Neural crest cell (in vitro differentiated cells): ENCODE measurements around the gene CPTP. TPM values are rescaled to one million over a fixed set of nuclear protein-coding genes. Genes with fewer than 3 reads are reported as not detected.

Experiments
- DNase-seq: peaks from one replicate; pipeline ENCODE4 v3.0.0; 2021; ENCODE audit warnings: low read depth, mixed read lengths, low spot score
- H3K27ac Mint-ChIP-seq: one replicate; pipeline ENCODE4 v1.8.0; 2021; ENCODE audit warnings: mild to moderate bottlenecking, mixed read lengths; ENCODE audit not compliant: unreplicated experiment
- H3K27me3 Mint-ChIP-seq: 2 replicates; pipeline ENCODE4 v1.8.0; 2021; ENCODE audit warnings: low read depth, mild to moderate bottlenecking, mixed read lengths
- H3K36me3 Mint-ChIP-seq: 2 replicates; pipeline ENCODE4 v1.8.0; 2021; ENCODE audit warnings: low read depth, mild to moderate bottlenecking, mixed read lengths
- H3K4me1 Mint-ChIP-seq: 2 replicates; pipeline ENCODE4 v1.8.0; 2021; ENCODE audit warnings: mixed read lengths
- H3K4me3 Mint-ChIP-seq: one replicate; pipeline ENCODE4 v1.8.0; 2021; ENCODE audit warnings: mild to moderate bottlenecking, mixed read lengths
- H3K9me3 Mint-ChIP-seq: 2 replicates; pipeline ENCODE4 v1.8.0; 2021; ENCODE audit warnings: mixed read lengths
- CTCF ChIP-seq: fragments of 200-600 bp; sonication (generic); conservative IDR thresholded peaks from 2 replicates; pipeline ENCODE4 v1.5.0; 2021; ENCODE audit warnings: antibody characterized with exemption, mild to moderate bottlenecking
- total RNA-seq: library from RNA; stranded (reverse); gene quantifications from 2 replicates; pipeline ENCODE4 v1.2.1, GENCODE V29; 2021

The CPTP gene
- total RNA-seq, 1 donor from 2014 or later = 18.9 TPM

- DNase-seq = no peak
These were observed 11.2 kb downstream of the CPTP start for GRCh38 chr1:1335792-1336248.

GRCh38 chr1:1336446-1336845, 11.8 kb downstream of the CPTP start:
- Mint-ChIP-seq H3K4me3 (no peak overlapping the region), H3K9me3 (no peaks in the 10 kb centered on the region), H3K36me3 (peaks cover 10% of the 10 kb centered on the region), H3K27ac (no peak overlapping the region), H3K27me3 (no peaks in the 10 kb centered on the region), H3K4me1 (no peaks in the 10 kb centered on the region)
- no peak for DNase-seq
- no peak for TF ChIP-seq CTCF

More at GRCh38 chr1:1335792-1336248, 11.2 kb downstream of the CPTP start:
- H3K27me3 Mint-ChIP-seq = no peaks in the 10 kb centered on the region
- no peaks in the 10 kb centered on the region for H3K4me1 Mint-ChIP-seq
- H3K4me3 Mint-ChIP-seq = no peak overlapping the region
- peaks cover 4% of the 10 kb centered on the region for H3K36me3 Mint-ChIP-seq
- H3K9me3 Mint-ChIP-seq = no peaks in the 10 kb centered on the region
- no peak for TF ChIP-seq CTCF
- H3K27ac Mint-ChIP-seq = no peak overlapping the region

- Mint-ChIP-seq H3K27me3 (no peaks in the 10 kb centered on the region), H3K9me3 (no peaks in the 10 kb centered on the region), H3K36me3 (peaks cover 10% of the 10 kb centered on the region), H3K4me1 (no peaks in the 10 kb centered on the region), H3K27ac (no peak overlapping the region), H3K4me3 (no peak overlapping the region)
- no peak for TF ChIP-seq CTCF
- DNase-seq = no peak
These were observed 12.6 kb downstream of the CPTP start for GRCh38 chr1:1336931-1337792.

GRCh38 chr1:1337793-1338147, 13.2 kb downstream of the CPTP start:
- H3K9me3 Mint-ChIP-seq = no peaks in the 10 kb centered on the region
- no peak for DNase-seq
- no peak overlapping the region for H3K4me3 Mint-ChIP-seq
- no peaks in the 10 kb centered on the region for H3K4me1 Mint-ChIP-seq
- H3K27me3 Mint-ChIP-seq = no peaks in the 10 kb centered on the region
- H3K36me3 Mint-ChIP-seq = peaks cover 10% of the 10 kb centered on the region
- H3K27ac Mint-ChIP-seq = no peak overlapping the region
- no peak for TF ChIP-seq CTCF

GRCh38 chr1:1338278-1338677, 13.7 kb downstream of the CPTP start:
- H3K4me3 Mint-ChIP-seq = no peak overlapping the region
- no peaks in the 10 kb centered on the region for H3K9me3 Mint-ChIP-seq
- no peaks in the 10 kb centered on the region for H3K27me3 Mint-ChIP-seq
- DNase-seq = no peak
- no peak overlapping the region for H3K27ac Mint-ChIP-seq
- H3K4me1 Mint-ChIP-seq = no peaks in the 10 kb centered on the region
- peaks cover 10% of the 10 kb centered on the region for H3K36me3 Mint-ChIP-seq
- no peak for TF ChIP-seq CTCF
